ENCODE data around the gene AMN1. TPM values are rescaled to one million over a fixed set of nuclear protein-coding genes. Genes with fewer than 3 reads are reported as not detected.

Gene AMN1
- total and polyA plus RNA-seq, 2 of the 13 experiments (the other 11 are each of a cell fraction or from before 2014, with no cell fraction given): 7.5 to 26.5 TPM

GRCh38 chr12:31750747-31751039 lies 21.9 kb upstream of the AMN1 start:
- H2AFZ ChIP-seq (ENCODE audit: low read length): no peak overlapping the region
- no peaks in the 10 kb centered on the region for H3K27me3 ChIP-seq (ENCODE audit: control insufficient read depth in 1 of 2, insufficient read depth in 2 of 2, low read length in 2 of 2)
- H3K9me3 ChIP-seq (ENCODE audit: low read length): peaks cover 7% of the 10 kb centered on the region

DNA sequence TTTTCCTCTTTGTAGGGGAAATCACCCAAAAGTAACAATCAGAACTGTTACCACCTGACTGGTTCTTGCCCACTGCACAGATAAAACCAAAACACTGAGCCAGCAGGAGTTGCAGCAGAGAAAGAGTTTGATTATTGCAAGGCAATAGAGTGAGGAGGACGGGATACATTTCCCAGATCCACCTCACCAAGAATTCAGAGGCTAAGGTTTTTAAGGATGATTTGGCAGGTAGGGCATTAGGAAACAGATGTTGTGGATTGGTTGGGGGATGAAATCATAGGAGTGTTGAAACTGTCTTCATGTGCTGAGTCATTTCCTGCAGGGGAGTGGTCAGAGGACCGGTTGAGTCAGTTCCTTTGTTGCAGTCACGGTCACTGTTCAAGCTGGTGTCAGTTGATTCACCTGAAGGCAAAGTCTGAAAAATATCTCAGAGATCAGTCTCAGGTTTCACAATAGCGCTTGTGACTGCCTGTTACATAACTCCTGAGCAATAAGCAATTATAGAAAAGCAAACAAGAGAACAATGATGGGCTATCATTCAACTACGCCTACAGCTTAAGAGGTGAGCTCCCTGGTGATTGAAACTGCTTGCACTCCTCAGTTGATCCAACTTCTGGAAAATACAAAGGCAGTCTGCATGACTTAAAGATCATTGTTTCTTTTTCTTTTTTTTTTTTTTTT lies 20.3 kb upstream of the AMN1 start:
- no peaks in the 10 kb centered on the region for H3K27me3 ChIP-seq (ENCODE audit: control insufficient read depth in 1 of 2, insufficient read depth in 2 of 2, low read length in 2 of 2)
- intact Hi-C loops (cut with micrococcal nuclease; ENCODE audit: unreplicated experiment) (loop anchor here (2.0 to 5.0 kb wide), 2 partner anchors 20 to 37 kb away; partner anchors contain the start of gene AMN1), in situ Hi-C loops (cut with HindIII; ENCODE audit: extremely low pct_ligation_motif_present, low pct_unique_long_range_greater_than_20kb) (no loop called here)
- ChIA-PET POLR2A (interaction anchor here (0.5 to 1.9 kb wide), 7 partner anchors 12 to 184 kb away, joined by 3 to 21 read pairs (median 7); partner anchors contain the start of gene AMN1), CTCF (ENCODE audit: low intra/inter-chr PET ratio, low total read pairs) (no interaction called here)
- H3K4me2 ChIP-seq (ENCODE audit: low read depth, low read length): peak overlapping the region; percentile 16; the same call in 1 of the 2 replicates
- no peak overlapping the region for H3K4me3 ChIP-seq (replicated peaks in 1 of 3; ENCODE audit: insufficient read depth in 1 of 3, low read depth in 2 of 3, low read length in 3 of 3)
- no peak overlapping the region for H2AFZ ChIP-seq (ENCODE audit: low read length)
- no TSS peak for BruUV-seq (replicated peaks)
- 10% methylated on average over 5 of the region's 5 CpGs for WGBS (ENCODE audit: low lambda C conversion rate)
- FAIRE-seq (peak; percentile 99), DNase-seq (ENCODE audit: low spot score) (peak; percentile 99), ATAC-seq (peak; percentile 97)
- H3K27ac ChIP-seq (ENCODE audit: extremely low read length, insufficient read depth, low read length): peak overlapping the region; percentile 95
- peaks cover 7% of the 10 kb centered on the region for H3K9me3 ChIP-seq (ENCODE audit: low read length)
- peaks cover 51% of the 10 kb centered on the region for H3K4me1 ChIP-seq (ENCODE audit: insufficient read depth, low read length)
- peak overlapping the region; percentile 57 for H3K9ac ChIP-seq (ENCODE audit: insufficient read depth, low read depth, low read length)
- no peaks in the 10 kb centered on the region for H4K20me1 ChIP-seq (ENCODE audit: insufficient read depth, low read length)
- H3K36me3 ChIP-seq (replicated peaks in 1 of 2; ENCODE audit: control insufficient read depth in 1 of 2, insufficient read depth in 2 of 2, low read length in 2 of 2): no peaks in the 10 kb centered on the region
- no peaks in the 10 kb centered on the region for H3K79me2 ChIP-seq (ENCODE audit: insufficient read depth, low read length)
- TF ChIP-seq FOXK2 (IDR thresholded peaks at IDR 0.05): peak; percentile 86
- no peak for TF ChIP-seq POLR2A (IDR thresholded peaks at IDR 0.05; ENCODE audit: insufficient read depth in 1 of 2, low read depth in 2 of 2, low read length in 2 of 2)
- peak; percentile 37; the same call in 1 of the 2 replicates for TF ChIP-seq ZNF703 (CRISPR knock-in tag; IDR thresholded peaks at IDR 0.05; ENCODE audit: borderline replicate concordance)
- peak; percentile 99 for TF ChIP-seq NCOR1 (IDR thresholded peaks at IDR 0.05; ENCODE audit: borderline replicate concordance, low read length)
- TF ChIP-seq ZNF431 (CRISPR knock-in tag; IDR thresholded peaks at IDR 0.05; ENCODE audit: borderline replicate concordance, low read depth): peak; percentile 90
- TF ChIP-seq TCF7L2 (IDR thresholded peaks at IDR 0.05; ENCODE audit: low read depth, low read length): peak; percentile 61; the same call in 1 of the 2 replicates
- no peak for TF ChIP-seq PRDM4 (CRISPR knock-in tag; IDR thresholded peaks at IDR 0.05; ENCODE audit: borderline replicate concordance)
- TF ChIP-seq MAFF (IDR thresholded peaks at IDR 0.05; ENCODE audit: low read depth, low read length): peak; percentile 86
- peak; percentile 64; the same call in 1 of the 2 replicates for TF ChIP-seq KMT2B (CRISPR knock-in tag; IDR thresholded peaks at IDR 0.05)
- no peak for TF ChIP-seq STAT5B (CRISPR knock-in tag; IDR thresholded peaks at IDR 0.05)
- no peak for TF ChIP-seq HOXA9 (CRISPR knock-in tag; IDR thresholded peaks at IDR 0.05; ENCODE audit: borderline replicate concordance)
- TF ChIP-seq MAZ (IDR thresholded peaks at IDR 0.05; ENCODE audit: borderline replicate concordance, low read depth, low read length): no peak
- no peak for TF ChIP-seq MAZ (CRISPR knock-in tag; IDR thresholded peaks at IDR 0.05; ENCODE audit: low read depth)
- TF ChIP-seq SOX5 (CRISPR knock-in tag; IDR thresholded peaks at IDR 0.05; ENCODE audit: borderline replicate concordance): peak; percentile 100
- TF ChIP-seq, protein P1, sequence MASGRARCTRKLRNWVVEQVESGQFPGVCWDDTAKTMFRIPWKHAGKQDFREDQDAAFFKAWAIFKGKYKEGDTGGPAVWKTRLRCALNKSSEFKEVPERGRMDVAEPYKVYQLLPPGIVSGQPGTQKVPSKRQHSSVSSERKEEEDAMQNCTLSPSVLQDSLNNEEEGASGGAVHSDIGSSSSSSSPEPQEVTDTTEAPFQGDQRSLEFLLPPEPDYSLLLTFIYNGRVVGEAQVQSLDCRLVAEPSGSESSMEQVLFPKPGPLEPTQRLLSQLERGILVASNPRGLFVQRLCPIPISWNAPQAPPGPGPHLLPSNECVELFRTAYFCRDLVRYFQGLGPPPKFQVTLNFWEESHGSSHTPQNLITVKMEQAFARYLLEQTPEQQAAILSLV (CRISPR knock-in tag; IDR thresholded peaks at IDR 0.05; ENCODE audit: borderline replicate concordance): no peak

More at GRCh38 chr12:31750747-31751039, 21.9 kb upstream of the AMN1 start:
- POLR2A ChIA-PET: interaction anchor here (1.9 kb wide), 1 partner anchor 22 kb away, joined by 21 read pairs; the partner anchor contains the start of gene AMN1
- H3K9ac ChIP-seq (ENCODE audit: insufficient read depth, low read depth, low read length): no peak overlapping the region
- intact Hi-C loops (cut with micrococcal nuclease; ENCODE audit: unreplicated experiment): no loop called here
- no peak overlapping the region for H3K4me3 ChIP-seq (replicated peaks in 1 of 3; ENCODE audit: insufficient read depth in 1 of 3, low read depth in 2 of 3, low read length in 3 of 3)
- no peaks in the 10 kb centered on the region for H3K79me2 ChIP-seq (ENCODE audit: insufficient read depth, low read length)
- no peak for TF ChIP-seq ZNF780A (CRISPR knock-in tag; IDR thresholded peaks at IDR 0.05)
- no peak for TF ChIP-seq KLF11 (CRISPR knock-in tag; IDR thresholded peaks at IDR 0.05)
- no peak overlapping the region for H3K27ac ChIP-seq (ENCODE audit: extremely low read length, insufficient read depth, low read length)
- no peaks in the 10 kb centered on the region for H3K36me3 ChIP-seq (replicated peaks in 1 of 2; ENCODE audit: control insufficient read depth in 1 of 2, insufficient read depth in 2 of 2, low read length in 2 of 2)
- CTCF ChIA-PET (ENCODE audit: low intra/inter-chr PET ratio, low total read pairs): no interaction called here
- no TSS peak for BruUV-seq (replicated peaks)
- H3K4me1 ChIP-seq (ENCODE audit: insufficient read depth, low read length): peaks cover 51% of the 10 kb centered on the region
- no peaks in the 10 kb centered on the region for H4K20me1 ChIP-seq (ENCODE audit: insufficient read depth, low read length)
- in situ Hi-C loops (cut with HindIII; ENCODE audit: extremely low pct_ligation_motif_present, low pct_unique_long_range_greater_than_20kb): no loop called here
- ATAC-seq (no peak), FAIRE-seq (no peak), DNase-seq (ENCODE audit: low spot score) (no peak)
- no peak overlapping the region for H3K4me2 ChIP-seq (ENCODE audit: low read depth, low read length)
- WGBS (ENCODE audit: low lambda C conversion rate): 93% methylated on average over 2 of the region's 2 CpGs

All from HepG2 (cell line).